DOHH2 (cell line): ENCODE results near the gene NUSAP1.
"Not testable (repeated sequence)": the region's sequence is repeated elsewhere in the genome, so short reads cannot be mapped to it uniquely, and the experiment has no call there.

Experiments
- CTCF ChIP-seq: fragments of 200-600 bp; sonication (generic); IDR thresholded peaks from one replicate; pipeline ENCODE4 v1.5.1; 2014; ENCODE audit warnings: antibody characterized with exemption, mild to moderate bottlenecking, low read depth, low read length; ENCODE audit not compliant: poor library complexity, severe bottlenecking
- EZH2phosphoT487 ChIP-seq: fragments of 200-600 bp; sonication (generic); IDR thresholded peaks from 2 replicates; pipeline ENCODE4 v1.6.1; 2017; ENCODE audit warnings: borderline replicate concordance, mild to moderate bottlenecking, antibody characterized with exemption, low read length, moderate library complexity, mixed read lengths

- not testable (repeated sequence) for TF ChIP-seq CTCF, EZH2phosphoT487
These were observed 11.8 kb upstream of the NUSAP1 start for GRCh38 chr15:41320805-41321330.
